Peyer's patch (tissue), 4 donors: Measurements from ENCODE around the gene OR51D1. TPM values are rescaled to one million over a fixed set of nuclear protein-coding genes. Genes with fewer than 3 reads are reported as not detected.

Experiments
- DNase-seq, 3 donors: peaks; one replicate each; pipeline ENCODE4 v3.0.0-alpha.2; 2017 to 2019
- H3K27ac ChIP-seq, 4 donors: fragments of 200-600 bp; sonication (generic); one replicate each; pipeline ENCODE4 v1.5.1; 2016 to 2019
- H3K27me3 ChIP-seq, 2 donors: fragments of 200-600 bp; sonication (generic); one replicate each; pipeline ENCODE4 v1.5.1; 2019
- H3K36me3 ChIP-seq, 3 donors: fragments of 200-600 bp; sonication (generic); one replicate each; pipeline ENCODE4 v1.5.1; 2016 to 2019
- H3K4me1 ChIP-seq, 4 donors: fragments of 200-600 bp; sonication (generic); one replicate each; pipeline ENCODE4 v1.5.1; 2016 to 2019
- H3K4me3 ChIP-seq, 4 donors: fragments of 200-600 bp; sonication (generic); 1 replicate in 3 of 4; 2 replicates in 1 of 4; pipeline ENCODE4 v1.5.1; 2016 to 2019; ENCODE audit warnings: mild to moderate bottlenecking in 1 of 4
- H3K9me3 ChIP-seq, 4 donors: fragments of 200-600 bp; sonication (generic); one replicate each; pipeline ENCODE4 v1.5.1; 2016 to 2019; ENCODE audit warnings: mild to moderate bottlenecking in 1 of 4
- POLR2A ChIP-seq, 2 donors: fragments of 450-650 bp; IDR thresholded peaks; one replicate each; pipeline ENCODE4 v1.5.1; 2017; ENCODE audit warnings: antibody characterized with exemption in 2 of 2, mild to moderate bottlenecking in 2 of 2, moderate library complexity in 2 of 2
- total RNA-seq, 4 donors: library from RNA; depleted of rRNA; stranded (reverse); fragments of >200 nt; gene quantifications; one replicate each; pipeline ENCODE4 v1.1.0, GENCODE V29; 2016
- TF ChIP-seq, protein P1 (sequence below), 6 experiments: fragments of 450-650 bp in 4 of 6; fragments of 200-600 bp in 2 of 6; sonication (generic) in 1 of 6; IDR thresholded peaks; one replicate each; pipeline ENCODE4 v1.5.1; 2017 to 2019; ENCODE audit warnings: antibody characterized with exemption in 6 of 6, mild to moderate bottlenecking in 3 of 6, moderate library complexity in 1 of 6

OR51D1 gene
- total RNA-seq, 4 donors from 2014 or later: not detected

DNA sequence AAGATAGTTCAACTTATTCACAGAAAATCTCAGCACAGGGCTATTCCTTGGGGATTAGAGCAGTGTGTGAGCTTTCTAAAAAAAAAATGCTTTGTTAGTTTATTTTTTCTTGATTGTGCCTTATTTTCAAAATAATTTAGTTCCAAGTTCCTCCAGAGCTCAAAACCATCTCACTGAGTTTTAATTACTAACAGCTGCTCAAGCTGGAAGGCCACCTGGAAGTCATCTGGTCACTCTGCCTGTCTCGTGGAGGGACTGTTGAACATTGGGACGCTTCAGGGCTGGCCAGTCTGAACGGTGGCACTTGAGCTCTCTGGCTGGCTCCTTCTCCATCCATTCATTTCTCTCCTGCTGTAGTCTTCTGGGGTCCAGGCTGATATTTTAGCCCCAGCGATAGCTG is 10.5 kb downstream of the OR51D1 start:
- H3K27me3 ChIP-seq: no peaks in the 10 kb centered on the region
- no peak overlapping the region for H3K27ac ChIP-seq
- DNase-seq: no peak
- no peaks in the 10 kb centered on the region for H3K9me3 ChIP-seq
- H3K4me3 ChIP-seq: no peak overlapping the region
- H3K36me3 ChIP-seq: no peaks in the 10 kb centered on the region
- H3K4me1 ChIP-seq: no peaks in the 10 kb centered on the region
- TF ChIP-seq POLR2A (IDR thresholded peaks at IDR 0.05): no peak
- TF ChIP-seq, protein P1, sequence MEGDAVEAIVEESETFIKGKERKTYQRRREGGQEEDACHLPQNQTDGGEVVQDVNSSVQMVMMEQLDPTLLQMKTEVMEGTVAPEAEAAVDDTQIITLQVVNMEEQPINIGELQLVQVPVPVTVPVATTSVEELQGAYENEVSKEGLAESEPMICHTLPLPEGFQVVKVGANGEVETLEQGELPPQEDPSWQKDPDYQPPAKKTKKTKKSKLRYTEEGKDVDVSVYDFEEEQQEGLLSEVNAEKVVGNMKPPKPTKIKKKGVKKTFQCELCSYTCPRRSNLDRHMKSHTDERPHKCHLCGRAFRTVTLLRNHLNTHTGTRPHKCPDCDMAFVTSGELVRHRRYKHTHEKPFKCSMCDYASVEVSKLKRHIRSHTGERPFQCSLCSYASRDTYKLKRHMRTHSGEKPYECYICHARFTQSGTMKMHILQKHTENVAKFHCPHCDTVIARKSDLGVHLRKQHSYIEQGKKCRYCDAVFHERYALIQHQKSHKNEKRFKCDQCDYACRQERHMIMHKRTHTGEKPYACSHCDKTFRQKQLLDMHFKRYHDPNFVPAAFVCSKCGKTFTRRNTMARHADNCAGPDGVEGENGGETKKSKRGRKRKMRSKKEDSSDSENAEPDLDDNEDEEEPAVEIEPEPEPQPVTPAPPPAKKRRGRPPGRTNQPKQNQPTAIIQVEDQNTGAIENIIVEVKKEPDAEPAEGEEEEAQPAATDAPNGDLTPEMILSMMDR (IDR thresholded peaks at IDR 0.05): no peak

DNA sequence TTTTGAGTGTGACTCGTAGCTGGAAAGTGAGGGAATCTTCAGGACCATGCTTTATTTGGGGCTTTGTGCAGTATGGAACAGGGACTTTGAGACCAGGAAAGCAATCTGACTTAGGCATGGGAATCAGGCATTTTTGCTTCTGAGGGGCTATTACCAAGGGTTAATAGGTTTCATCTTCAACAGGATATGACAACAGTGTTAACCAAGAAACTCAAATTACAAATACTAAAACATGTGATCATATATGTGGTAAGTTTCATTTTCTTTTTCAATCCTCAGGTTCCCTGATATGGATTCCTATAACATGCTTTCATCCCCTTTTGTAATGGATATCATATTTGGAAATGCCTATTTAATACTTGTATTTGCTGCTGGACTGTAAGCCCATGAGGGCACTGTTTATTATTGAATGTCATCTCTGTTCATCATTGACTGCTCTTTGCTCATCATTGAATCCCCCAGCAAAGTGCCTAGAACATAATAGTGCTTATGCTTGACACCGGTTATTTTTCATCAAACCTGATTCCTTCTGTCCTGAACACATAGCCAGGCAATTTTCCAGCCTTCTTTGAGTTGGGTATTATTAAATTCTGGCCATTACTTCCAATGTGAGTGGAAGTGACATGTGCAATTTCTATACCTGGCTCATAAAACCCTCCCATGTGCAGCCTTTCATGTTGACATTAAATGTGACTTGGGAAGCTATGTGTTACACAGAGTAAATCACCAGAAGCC is 17.5 kb downstream of the OR51D1 start:
- Histone ChIP-seq H3K4me1 (no peaks in the 10 kb centered on the region), H3K36me3 (no peaks in the 10 kb centered on the region)

DNA sequence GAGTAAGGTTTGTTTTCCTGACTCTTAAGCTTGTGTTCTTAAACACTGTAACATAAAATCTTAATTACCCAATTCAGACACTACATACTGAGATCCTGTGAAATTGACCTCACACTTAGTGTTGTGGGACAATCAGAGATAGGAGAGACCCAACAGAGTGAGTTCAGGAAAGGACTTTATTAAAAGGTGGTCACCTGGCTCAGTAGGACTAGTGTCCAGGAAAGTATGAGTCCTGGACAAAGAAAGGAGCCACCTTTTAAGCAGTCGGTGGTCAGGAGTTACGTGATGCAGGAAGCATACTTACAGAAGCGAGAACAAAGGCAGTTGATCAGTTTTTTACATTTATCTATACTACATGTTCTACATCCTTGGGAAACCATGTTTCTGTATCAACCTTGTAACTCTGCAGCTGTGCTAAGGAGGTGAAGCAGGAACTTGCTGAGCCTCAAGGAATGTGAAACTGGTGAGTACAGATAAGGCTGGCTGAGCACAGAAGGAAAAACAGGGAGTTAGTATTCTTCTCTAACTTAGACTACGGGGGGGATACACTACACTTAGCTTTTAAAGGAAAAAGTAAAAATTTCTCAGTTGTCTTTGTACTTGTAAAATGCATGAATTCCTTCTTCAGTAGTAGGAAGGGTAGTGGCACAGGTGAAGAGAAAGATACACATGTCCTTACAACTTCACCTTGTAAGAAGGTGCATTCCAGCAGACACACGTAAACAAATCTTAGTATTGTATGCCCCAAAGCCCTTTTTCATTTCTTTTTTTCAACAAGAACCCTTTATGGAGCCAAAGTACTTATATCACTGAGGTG is 21.6 kb downstream of the OR51D1 start:
- DNase-seq: no peak
- Histone ChIP-seq H3K4me1 (no peaks in the 10 kb centered on the region), H3K9me3 (no peaks in the 10 kb centered on the region), H3K27ac (no peak overlapping the region), H3K27me3 (no peaks in the 10 kb centered on the region), H3K4me3 (no peak overlapping the region), H3K36me3 (no peaks in the 10 kb centered on the region)
- TF ChIP-seq POLR2A (IDR thresholded peaks at IDR 0.05): no peak
- TF ChIP-seq, protein P1 (IDR thresholded peaks at IDR 0.05): no peak

More for the DNA sequence above, 17.5 kb downstream of the OR51D1 start:
- TF ChIP-seq, protein P1 (IDR thresholded peaks at IDR 0.05): no peak
- no peak for TF ChIP-seq POLR2A (IDR thresholded peaks at IDR 0.05)
- Histone ChIP-seq H3K9me3 (no peaks in the 10 kb centered on the region), H3K27ac (no peak overlapping the region), H3K27me3 (no peaks in the 10 kb centered on the region), H3K4me3 (no peak overlapping the region)
- no peak for DNase-seq

DNA sequence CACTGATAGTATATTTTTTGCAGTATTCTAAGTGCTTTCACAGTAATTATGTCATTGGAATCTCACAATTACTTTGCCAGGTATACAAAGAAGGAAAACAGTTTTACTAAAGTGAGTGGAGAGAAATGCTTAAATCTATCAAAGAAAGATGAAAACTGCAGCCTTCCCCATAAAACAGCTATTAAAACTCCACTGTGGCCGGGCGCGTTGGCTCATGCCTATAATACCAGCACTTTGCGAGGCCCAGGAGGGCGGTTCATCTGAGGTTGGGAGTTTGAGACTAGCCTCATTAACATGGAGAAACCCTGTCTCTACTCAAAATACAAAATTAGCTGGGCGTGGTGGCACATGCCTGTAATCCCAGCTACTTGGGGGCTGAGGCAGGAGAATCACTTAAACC is 25.6 kb downstream of the OR51D1 start:
- no peak overlapping the region for H3K4me3 ChIP-seq
- no peaks in the 10 kb centered on the region for H3K9me3 ChIP-seq
- DNase-seq: no peak
- no peak for TF ChIP-seq POLR2A (IDR thresholded peaks at IDR 0.05)
- TF ChIP-seq, protein P1 (IDR thresholded peaks at IDR 0.05): no peak
- no peaks in the 10 kb centered on the region for H3K27me3 ChIP-seq
- H3K4me1 ChIP-seq: no peaks in the 10 kb centered on the region
- no peaks in the 10 kb centered on the region for H3K36me3 ChIP-seq
- no peak overlapping the region for H3K27ac ChIP-seq

DNA sequence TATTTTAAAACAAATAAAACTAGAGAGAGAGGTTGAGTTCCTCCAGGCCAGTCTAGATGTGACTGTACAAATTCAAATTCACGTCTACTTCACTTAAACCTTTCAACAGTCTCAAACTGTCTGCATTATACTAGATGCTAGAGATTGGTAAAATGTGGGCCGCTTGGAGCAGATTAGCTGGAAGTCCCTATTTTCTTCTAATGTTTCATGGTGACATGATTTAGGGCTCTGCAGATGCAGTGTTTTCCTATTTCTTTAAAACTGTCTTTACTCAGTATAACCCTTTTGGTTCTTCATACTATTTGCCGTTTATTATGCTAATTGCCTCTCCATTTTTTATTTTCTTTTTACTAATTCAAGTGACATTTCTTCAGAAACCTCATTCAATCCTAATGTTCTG is 26.9 kb downstream of the OR51D1 start:
- TF ChIP-seq POLR2A (IDR thresholded peaks at IDR 0.05): no peak
- TF ChIP-seq, protein P1 (IDR thresholded peaks at IDR 0.05): no peak
- no peak for DNase-seq
- H3K4me1 ChIP-seq: no peaks in the 10 kb centered on the region

More for the DNA sequence above, 26.9 kb downstream of the OR51D1 start:
- H3K27me3 ChIP-seq: no peaks in the 10 kb centered on the region
- no peaks in the 10 kb centered on the region for H3K36me3 ChIP-seq
- no peak overlapping the region for H3K4me3 ChIP-seq
- H3K9me3 ChIP-seq: no peaks in the 10 kb centered on the region
- H3K27ac ChIP-seq: no peak overlapping the region
